ENCODE measurements around the gene KANSL2. TPM values are rescaled to one million over a fixed set of nuclear protein-coding genes. Genes with fewer than 3 reads are reported as not detected.
"Not testable (repeated sequence)": the region's sequence is repeated elsewhere in the genome, so short reads cannot be mapped to it uniquely, and the experiment has no call there.

The KANSL2 gene
- total and polyA plus RNA-seq, 9 of the 15 experiments (the other 6 are each of a cell fraction or from before 2014, with no cell fraction given), result 41.1 to 89.8 (median 55.4) TPM

GRCh38 chr12:48720737-48721136 is 38.7 kb upstream of the KANSL2 start:
- TF ChIP-seq CBX3 (IDR thresholded peaks at IDR 0.05; ENCODE audit: borderline replicate concordance in 1 of 2, low read length in 2 of 2) (peak in 1 of 2 experiments; percentile 55; a peak in 1 of 3 replicates), ZNF280A (IDR thresholded peaks at IDR 0.05; ENCODE audit: low read depth, partially characterized antibody) (peak; percentile 64), CBX5 (IDR thresholded peaks at IDR 0.05; ENCODE audit: borderline replicate concordance, low read depth) (peak; percentile 44; the same call in 1 of the 2 replicates), ZNF707 (CRISPR knock-in tag; conservative IDR thresholded peaks at IDR 0.05) (peak; percentile 100), TRIM28 (IDR thresholded peaks at IDR 0.05) (peak; percentile 95), TRIM24 (IDR thresholded peaks at IDR 0.05) (peak in 1 of 2 experiments; percentile 25; a peak in 1 of 4 replicates)
- TF ChIP-seq, protein P1, sequence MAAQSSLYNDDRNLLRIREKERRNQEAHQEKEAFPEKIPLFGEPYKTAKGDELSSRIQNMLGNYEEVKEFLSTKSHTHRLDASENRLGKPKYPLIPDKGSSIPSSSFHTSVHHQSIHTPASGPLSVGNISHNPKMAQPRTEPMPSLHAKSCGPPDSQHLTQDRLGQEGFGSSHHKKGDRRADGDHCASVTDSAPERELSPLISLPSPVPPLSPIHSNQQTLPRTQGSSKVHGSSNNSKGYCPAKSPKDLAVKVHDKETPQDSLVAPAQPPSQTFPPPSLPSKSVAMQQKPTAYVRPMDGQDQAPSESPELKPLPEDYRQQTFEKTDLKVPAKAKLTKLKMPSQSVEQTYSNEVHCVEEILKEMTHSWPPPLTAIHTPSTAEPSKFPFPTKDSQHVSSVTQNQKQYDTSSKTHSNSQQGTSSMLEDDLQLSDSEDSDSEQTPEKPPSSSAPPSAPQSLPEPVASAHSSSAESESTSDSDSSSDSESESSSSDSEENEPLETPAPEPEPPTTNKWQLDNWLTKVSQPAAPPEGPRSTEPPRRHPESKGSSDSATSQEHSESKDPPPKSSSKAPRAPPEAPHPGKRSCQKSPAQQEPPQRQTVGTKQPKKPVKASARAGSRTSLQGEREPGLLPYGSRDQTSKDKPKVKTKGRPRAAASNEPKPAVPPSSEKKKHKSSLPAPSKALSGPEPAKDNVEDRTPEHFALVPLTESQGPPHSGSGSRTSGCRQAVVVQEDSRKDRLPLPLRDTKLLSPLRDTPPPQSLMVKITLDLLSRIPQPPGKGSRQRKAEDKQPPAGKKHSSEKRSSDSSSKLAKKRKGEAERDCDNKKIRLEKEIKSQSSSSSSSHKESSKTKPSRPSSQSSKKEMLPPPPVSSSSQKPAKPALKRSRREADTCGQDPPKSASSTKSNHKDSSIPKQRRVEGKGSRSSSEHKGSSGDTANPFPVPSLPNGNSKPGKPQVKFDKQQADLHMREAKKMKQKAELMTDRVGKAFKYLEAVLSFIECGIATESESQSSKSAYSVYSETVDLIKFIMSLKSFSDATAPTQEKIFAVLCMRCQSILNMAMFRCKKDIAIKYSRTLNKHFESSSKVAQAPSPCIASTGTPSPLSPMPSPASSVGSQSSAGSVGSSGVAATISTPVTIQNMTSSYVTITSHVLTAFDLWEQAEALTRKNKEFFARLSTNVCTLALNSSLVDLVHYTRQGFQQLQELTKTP (IDR thresholded peaks at IDR 0.05; ENCODE audit: low read depth in 1 of 2, partially characterized antibody in 2 of 2), result peak in 1 of 2 experiments; percentile 64
- FAIRE-seq; DNase-seq (ENCODE audit: extremely low read depth in 1 of 4, low spot score in 3 of 4); intact Hi-C loops (cut with micrococcal nuclease); H3K4me2 ChIP-seq (ENCODE audit: insufficient read depth, low read length); POLR2A ChIA-PET; H3K9ac ChIP-seq (ENCODE audit: insufficient read depth in 1 of 2, low read depth in 2 of 2, low read length in 2 of 2); H2AFZ ChIP-seq (ENCODE audit: low read depth, low read length); H4K20me1 ChIP-seq (replicated peaks; ENCODE audit: control insufficient read depth, insufficient read depth, low read length); H3K27me3 ChIP-seq (ENCODE audit: control insufficient read depth in 2 of 2, insufficient read depth in 2 of 2, low read length in 2 of 2); H3K27ac ChIP-seq (ENCODE audit: extremely low read depth, low read depth, low read length); H3K36me3 ChIP-seq (ENCODE audit: control insufficient read depth, insufficient read depth, low read length); in situ Hi-C loops (cut with MboI); ATAC-seq; H3K9me1 ChIP-seq (ENCODE audit: control insufficient read depth, insufficient read depth, low read length); CTCF ChIA-PET (ENCODE audit: low intra/inter-chr PET ratio); BruUV-seq (replicated peaks); H3K4me1 ChIP-seq (replicated peaks in 1 of 2; ENCODE audit: control insufficient read depth in 2 of 2, insufficient read depth in 2 of 2, low read length in 2 of 2); H3K4me3 ChIP-seq: not testable (repeated sequence)
- peaks cover 11% of the 10 kb centered on the region for H3K79me2 ChIP-seq (ENCODE audit: control insufficient read depth, insufficient read depth, low read length)
- WGBS (ENCODE audit: insufficient coverage, low coverage, missing lambda C conversion rate), result 31% methylated on average over 1 of the region's 1 CpG
- peaks cover 16% of the 10 kb centered on the region for H3K9me3 ChIP-seq (replicated peaks; ENCODE audit: control insufficient read depth, insufficient read depth, low read depth, low read length)

DNA sequence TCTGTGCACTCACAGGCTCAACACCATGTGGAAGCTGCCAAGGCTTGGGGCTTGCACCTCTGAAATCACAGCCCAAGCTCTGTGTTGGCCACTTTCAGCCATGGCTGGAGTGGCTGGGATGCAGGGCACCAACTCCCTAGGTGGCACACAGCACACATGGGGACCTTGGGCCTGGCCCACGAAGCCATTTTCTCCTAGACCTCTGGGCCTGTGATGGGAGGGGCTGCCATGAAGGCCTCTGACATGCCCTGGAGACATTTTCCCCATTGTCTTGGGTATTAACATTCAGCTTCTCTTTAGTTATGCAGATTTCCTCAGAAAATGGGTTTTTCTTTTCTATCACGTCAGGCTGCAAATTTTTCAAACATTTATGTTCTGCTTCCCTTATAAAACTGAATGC is 38.1 kb upstream of the KANSL2 start:
- POLR2A ChIA-PET; H3K27me3 ChIP-seq (ENCODE audit: control insufficient read depth in 2 of 2, insufficient read depth in 2 of 2, low read length in 2 of 2); BruUV-seq (replicated peaks): not testable (repeated sequence)

More for the DNA sequence above, 38.1 kb upstream of the KANSL2 start:
- H3K4me3 ChIP-seq; CTCF ChIA-PET (ENCODE audit: low intra/inter-chr PET ratio); FAIRE-seq; DNase-seq (ENCODE audit: extremely low read depth in 1 of 4, low spot score in 3 of 4); H4K20me1 ChIP-seq (replicated peaks; ENCODE audit: control insufficient read depth, insufficient read depth, low read length); H3K27ac ChIP-seq (ENCODE audit: extremely low read depth, low read depth, low read length); H3K4me1 ChIP-seq (replicated peaks in 1 of 2; ENCODE audit: control insufficient read depth in 2 of 2, insufficient read depth in 2 of 2, low read length in 2 of 2); H2AFZ ChIP-seq (ENCODE audit: low read depth, low read length); in situ Hi-C loops (cut with MboI); H3K4me2 ChIP-seq (ENCODE audit: insufficient read depth, low read length); H3K36me3 ChIP-seq (ENCODE audit: control insufficient read depth, insufficient read depth, low read length); ATAC-seq; H3K9ac ChIP-seq (ENCODE audit: insufficient read depth in 1 of 2, low read depth in 2 of 2, low read length in 2 of 2); intact Hi-C loops (cut with micrococcal nuclease); H3K9me1 ChIP-seq (ENCODE audit: control insufficient read depth, insufficient read depth, low read length): not testable (repeated sequence)
- H3K9me3 ChIP-seq (replicated peaks; ENCODE audit: control insufficient read depth, insufficient read depth, low read depth, low read length), result peaks cover 16% of the 10 kb centered on the region
- 37% methylated on average over 2 of the region's 2 CpGs for WGBS (ENCODE audit: insufficient coverage, low coverage, missing lambda C conversion rate)
- peaks cover 16% of the 10 kb centered on the region for H3K79me2 ChIP-seq (ENCODE audit: control insufficient read depth, insufficient read depth, low read length)

Data from K562 (cell line).